GM19193 (cell line): Measurements from ENCODE around the gene INPP4A.

Experiments
- POLR2A ChIP-seq: IDR thresholded peaks from 4 replicates; pipeline ENCODE4 v1.6.1; 2011; ENCODE audit not compliant: insufficient read depth, insufficient read length; ENCODE audit errors: extremely low read depth

INPP4A gene

DNA sequence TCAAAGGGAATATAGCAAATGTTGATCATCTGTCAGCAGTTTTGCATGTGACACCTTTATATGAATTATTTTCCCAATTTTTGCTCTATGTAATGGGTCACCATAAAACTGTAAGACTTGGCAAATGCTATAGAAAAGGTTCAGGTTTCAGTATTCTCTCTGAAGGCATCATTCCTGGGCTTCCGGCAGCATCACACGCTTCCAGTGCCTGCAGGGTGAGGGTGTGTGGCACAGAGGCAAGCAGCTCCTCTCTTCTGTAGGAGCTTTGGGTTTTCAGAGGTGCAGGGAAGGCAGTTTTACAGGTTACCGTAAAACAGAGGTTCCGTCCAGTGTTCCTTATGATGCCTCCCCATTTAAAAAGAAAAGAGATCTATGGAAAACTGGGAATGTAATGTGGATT lies 144.8 kb downstream of the INPP4A start:
- no peak for TF ChIP-seq POLR2A

DNA sequence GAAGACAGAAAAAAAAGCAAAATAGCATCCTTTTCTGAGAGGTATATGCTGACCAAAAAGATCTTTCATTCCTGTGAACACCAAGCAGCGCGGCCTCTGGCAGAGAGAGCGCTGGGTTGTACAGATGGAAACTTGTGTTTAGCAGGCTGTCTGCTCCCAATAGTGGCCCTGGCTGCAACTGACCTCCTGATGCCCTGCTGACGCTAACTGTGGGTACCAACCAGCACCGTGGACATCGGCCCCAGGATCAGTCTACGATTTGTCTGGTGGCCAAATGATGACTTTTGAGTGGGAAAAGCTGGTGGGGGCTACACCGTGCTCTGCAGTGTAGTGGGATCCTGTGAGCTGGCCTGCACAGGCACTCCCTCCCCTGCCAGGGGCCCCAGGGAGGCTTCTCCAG lies 147.9 kb downstream of the INPP4A start:
- TF ChIP-seq POLR2A: no peak

DNA sequence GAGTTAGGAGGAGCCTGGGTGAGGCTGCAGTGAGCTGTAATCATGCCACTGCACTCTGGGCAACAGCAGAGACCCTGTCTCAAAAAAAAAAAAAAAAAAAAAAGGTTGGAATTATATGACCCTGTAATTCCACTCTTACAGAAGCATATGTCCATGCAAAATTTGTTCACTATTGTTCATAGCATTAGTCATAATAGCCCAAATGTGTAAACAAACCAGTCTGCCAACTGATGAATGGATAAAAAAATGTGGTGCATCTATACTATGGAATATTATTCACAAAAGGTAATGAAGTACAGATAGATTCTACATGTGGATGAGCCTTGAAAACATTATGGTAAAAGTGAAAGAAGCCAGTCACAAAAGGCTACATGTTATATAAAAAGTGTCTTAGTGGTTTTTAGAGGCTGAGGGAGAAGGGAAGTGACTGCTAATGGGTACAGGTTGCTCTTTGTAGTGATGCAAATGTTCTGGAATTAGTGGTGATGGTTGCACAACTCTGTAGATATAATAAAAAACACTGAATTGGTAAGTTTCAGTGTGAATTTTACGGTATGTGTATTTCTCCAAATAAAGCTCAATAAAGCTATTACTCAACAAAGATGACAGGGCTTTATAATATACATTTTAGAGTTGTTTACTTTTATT lies 154.2 kb downstream of the INPP4A start:
- TF ChIP-seq POLR2A: no peak

DNA sequence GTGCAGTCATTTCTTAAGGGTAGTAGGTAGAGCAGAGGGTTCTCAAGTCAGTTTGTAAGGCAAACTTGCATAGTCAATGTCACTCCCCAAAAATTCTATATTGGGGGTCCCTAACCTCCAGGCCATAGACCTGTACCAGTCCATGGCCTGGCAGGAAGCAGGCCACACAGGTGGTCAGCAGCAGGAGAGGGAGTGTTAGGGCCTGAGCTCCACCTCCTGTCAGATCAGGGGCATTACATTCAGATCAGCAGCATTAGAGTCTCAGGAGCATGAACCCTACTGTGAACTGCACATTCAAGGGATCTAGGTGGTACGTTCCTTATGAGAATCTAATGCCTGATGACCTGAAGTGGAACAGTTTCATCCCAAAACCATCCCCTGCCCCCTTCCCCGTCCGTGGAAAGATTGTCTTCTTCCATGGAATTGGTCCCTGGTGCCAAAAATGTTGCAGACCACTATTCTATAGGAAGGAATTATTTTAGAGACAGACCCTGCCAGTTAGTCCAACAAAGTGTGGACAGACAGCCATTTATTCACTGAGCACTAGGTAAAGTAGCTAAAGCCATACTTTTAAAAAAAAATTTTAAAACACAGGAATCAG lies 157.0 kb downstream of the INPP4A start:
- TF ChIP-seq POLR2A: no peak

DNA sequence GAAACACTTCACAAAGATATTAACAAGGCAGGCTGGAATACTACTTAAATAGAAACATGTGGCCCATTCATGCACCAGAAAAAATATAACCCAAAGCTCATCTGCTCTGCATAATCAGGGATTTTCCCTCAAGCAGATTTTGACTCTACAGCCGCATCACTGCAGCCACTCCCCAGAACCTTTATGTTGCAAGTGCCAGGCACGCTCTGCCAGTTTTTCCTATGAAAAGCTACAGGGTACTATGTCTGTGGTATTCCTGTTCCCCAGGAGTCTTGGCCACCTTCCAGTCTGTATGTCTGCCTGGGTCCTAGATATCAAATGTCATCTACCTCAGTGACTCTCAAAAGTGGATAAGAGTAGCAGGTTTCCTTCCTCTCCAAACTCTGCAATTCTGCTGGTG lies 159.9 kb downstream of the INPP4A start:
- TF ChIP-seq POLR2A: no peak

DNA sequence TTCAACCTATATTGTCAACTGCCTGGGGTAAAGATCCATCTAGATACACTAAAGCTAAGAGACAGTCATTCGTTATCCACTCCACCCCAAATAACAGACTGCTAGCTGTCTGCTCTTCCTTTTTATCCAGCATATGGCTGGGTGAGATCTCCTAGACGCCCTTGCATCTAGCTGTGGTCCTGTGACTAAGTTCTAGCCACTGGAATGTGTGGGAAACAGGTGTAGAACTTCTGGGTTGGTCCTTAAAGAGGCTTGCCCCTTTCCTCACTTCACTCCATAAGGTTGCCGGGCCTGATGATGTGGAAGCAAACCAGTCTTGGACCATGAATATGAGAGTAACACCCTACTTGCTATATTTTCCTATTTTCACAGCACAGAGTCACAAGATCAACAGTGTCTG lies 160.4 kb downstream of the INPP4A start:
- no peak for TF ChIP-seq POLR2A

DNA sequence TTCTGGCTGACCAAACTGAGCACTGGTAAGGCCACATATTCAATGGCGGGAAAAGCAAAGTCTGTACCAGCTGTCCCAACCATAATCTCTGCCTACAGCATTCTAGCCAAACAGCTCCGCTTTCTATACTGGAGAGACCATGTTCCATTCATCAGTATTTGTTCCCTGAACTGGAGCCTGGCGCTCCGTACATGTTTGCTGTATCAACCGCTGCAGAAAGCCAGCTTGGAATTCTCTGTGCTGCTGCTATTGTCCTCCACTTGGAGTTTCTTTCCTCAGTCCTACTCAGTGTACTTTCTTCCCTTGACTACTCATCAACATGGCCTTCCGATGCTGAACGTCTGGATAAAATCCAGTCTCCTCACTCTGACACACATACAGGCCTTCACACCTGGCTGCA lies 161.8 kb downstream of the INPP4A start:
- no peak for TF ChIP-seq POLR2A

DNA sequence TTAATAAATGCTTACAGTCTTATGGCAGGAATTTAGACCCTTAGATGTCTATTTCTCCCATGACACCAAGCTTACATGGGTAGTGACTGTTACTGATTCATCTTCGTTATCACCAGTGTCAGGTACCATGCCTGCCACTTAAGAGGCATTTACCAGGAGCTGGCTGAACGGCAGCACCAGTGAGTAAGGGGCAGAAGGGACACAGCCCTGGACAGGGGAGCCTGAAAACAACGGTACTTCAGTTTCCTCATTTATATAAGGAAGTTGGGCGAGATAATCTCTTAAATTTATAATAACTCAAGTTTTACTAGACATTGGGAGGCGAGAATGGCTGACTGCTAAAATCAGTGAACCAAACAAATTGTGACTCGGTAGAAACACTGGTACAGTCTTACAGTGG lies 162.4 kb downstream of the INPP4A start:
- TF ChIP-seq POLR2A: no peak

DNA sequence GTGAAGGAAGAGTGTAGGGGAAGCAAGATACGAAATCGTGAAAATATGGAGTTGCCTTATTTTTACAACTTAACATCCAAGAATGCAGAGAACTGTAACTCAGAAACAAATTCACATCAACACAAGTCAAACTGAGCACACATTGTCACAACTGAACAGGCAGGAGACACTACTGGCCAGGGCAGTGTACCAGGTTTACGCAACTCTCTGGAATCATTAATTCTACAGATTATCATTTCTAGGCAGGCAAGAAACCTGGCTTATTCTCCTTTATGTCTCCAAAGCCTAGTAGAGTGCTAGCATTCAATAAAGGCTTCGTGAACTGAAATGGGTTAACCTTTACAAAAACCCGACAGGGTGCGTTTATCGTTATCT lies 163.1 kb downstream of the INPP4A start:
- no peak for TF ChIP-seq POLR2A

DNA sequence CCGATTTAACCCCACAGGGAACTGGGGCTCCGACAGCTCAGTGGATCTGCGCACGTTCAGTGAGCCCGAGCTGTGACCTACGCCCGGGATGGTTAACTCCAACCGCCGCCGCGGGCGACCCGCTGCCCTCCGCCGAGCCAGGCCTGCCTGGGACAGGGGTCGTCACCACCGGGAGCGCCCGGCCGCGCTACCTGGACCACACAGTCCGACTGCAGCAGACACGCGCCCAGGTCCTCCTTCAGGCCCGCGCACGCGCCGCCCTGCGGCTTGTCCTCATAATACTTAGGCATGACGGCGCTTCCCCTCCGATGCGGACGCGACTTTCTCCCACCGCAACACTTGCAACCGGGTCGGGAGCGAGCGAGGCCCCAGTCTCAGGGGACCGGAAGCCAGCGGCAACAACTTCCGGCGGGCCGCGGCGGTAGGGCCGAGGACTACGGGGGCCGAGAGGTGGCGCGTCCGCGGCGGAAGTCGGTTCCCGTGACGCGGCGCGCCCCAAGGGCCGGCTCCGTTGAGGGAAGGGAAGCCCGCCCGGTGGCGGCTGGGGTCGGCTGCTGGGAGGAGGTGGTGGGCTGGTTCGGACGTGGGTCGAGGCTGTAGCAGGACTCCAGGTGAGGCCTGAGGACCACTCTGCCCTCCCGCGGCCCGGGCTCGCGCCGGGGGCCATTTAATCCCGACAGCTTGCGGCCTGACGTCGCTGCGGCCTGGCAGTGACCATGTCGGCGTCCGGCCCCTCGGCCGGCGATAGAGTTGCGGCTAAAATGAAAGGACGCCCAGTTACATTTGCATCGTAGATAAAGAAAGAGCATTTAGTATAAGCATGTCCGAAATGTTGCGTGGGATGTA lies 163.7 kb downstream of the INPP4A start, which contains the start of the genes COA5 and UNC50:
Gene COA5 (minus strand): TSS at position 397 of the 846 bp plus-strand sequence. CDS start 107 bp downstream, at position 290.
Gene UNC50 (plus strand): TSS at position 474 of the 846 bp plus-strand sequence. CDS start 1,171 bp downstream, outside the sequence.
- peak; percentile 92 for TF ChIP-seq POLR2A

DNA sequence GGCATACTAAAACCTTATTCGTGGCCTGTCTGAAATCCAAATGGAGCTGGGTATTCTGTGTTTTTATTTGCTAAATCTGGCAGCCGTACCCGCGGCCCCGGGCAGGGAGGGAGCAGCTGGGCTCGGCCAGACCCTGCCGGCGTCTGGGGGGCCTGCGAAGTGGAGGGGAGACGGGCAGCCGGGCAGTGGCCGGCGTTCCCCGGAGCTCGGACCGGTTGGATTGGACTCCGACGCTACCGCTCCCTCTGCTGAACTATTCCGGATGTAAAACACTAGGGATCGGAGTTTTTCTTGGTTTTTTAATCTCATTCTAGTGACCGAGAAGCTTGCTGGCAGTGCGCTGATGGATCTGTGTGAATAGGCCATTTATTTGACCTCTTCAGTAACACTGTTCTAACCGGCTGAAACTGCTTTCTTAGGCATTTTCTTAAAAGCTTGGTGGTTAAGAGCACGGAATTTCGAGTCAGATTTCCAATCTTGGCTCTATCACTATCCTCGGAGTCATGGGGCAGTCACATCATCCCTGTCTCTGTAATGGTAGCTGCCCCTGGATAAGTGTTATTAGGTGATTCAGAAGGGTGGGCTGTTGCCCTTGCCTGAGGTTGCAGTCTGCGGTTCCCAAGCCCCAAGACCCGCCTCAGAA lies 164.4 kb downstream of the INPP4A start:
- TF ChIP-seq POLR2A: no peak

DNA sequence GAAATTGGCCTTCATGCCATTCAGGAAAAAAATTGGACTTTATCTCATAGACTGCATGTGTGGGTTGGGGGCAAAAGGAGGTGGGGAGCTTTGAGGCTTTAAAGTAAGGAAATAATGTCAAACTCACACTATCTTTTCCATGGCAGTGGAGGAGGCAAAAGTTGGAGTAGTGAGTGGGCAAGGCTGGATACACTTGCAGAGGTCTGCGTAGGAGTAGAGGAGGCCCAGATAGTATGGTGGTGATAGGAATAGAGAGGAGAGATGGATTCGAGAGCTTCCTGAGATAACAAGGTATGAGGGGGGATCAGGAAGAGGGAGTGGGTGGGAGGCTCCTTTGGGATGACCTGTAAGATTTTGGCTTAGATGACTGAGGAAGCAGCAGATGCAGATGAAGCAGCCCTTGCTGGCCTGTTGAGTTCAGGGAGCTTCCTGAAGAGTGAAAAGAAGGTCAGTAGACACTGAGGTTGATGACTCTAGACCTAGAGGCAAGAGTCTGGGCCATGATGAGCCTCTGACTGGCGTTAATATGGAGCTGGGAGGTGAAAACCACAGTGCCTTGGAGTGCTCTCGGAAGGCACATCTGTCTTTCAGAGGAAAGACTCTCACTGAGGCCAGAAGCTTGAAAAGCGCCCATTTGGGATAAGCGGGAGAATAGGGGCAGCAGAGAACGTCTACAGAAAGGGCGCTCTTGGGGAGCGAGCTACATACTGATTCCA lies 169.5 kb downstream of the INPP4A start:
- TF ChIP-seq POLR2A: no peak

DNA sequence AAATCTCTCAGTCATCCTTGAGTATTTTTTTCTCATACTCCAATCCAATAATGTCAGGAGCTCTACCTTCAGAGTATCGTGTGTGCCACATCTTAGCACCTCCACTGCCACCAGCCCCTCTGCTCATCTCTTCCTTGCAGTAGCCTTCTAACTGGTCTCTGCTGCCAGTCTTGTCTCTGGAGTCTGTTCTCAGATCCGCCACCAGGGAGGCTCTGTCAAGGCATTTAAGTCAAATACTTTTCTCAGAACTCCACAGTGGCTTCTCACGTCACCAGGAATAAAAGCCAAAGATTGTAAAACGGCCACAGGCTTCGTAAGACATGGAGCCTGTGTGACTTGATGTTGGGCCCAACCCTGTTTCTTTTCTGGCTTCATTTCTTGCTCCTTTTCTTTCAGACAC lies 170.8 kb downstream of the INPP4A start:
- TF ChIP-seq POLR2A: no peak

DNA sequence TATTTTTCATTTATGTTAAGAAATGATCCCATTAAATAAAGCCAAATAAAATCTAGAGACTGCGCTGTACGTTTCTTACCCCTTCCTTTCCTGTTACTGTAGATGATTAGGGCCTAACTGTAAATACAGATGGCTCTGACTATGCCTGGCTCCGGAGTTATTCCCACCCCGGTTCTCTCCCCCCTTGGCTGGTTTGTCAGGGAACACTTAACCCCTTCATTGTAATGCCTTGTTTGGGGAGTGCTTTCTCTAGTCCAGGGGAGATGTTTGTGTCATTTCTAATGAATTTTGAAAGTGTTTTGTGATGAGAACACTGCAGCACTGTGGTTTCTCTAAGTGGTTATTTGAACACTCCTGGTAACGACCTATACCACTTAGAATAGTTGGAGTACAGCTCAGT lies 172.5 kb downstream of the INPP4A start:
- TF ChIP-seq POLR2A: no peak
